ENCODE results near the gene SKP2.

SKP2 gene

GRCh38 chr5:36205329-36205728 lies 53.4 kb downstream of the SKP2 start:
- DNase-seq: no peak

GRCh38 chr5:36206913-36207312 lies 55.0 kb downstream of the SKP2 start:
- no peak for DNase-seq

- no peak for DNase-seq
Measured at GRCh38 chr5:36208786-36209185, 56.9 kb downstream of the SKP2 start.

- DNase-seq: no peak
Measured at GRCh38 chr5:36209664-36210063, 57.8 kb downstream of the SKP2 start.

GRCh38 chr5:36214436-36214835 lies 62.5 kb downstream of the SKP2 start:
- no peak for DNase-seq

- no peak for DNase-seq
Measured at GRCh38 chr5:36215910-36216309, 64.0 kb downstream of the SKP2 start.

GRCh38 chr5:36217567-36217966 lies 65.7 kb downstream of the SKP2 start:
- DNase-seq: no peak

GRCh38 chr5:36217988-36218387 lies 66.1 kb downstream of the SKP2 start:
- DNase-seq: no peak

- DNase-seq: no peak
Measured at GRCh38 chr5:36222620-36223019, 70.7 kb downstream of the SKP2 start.

- DNase-seq: no peak
Measured at GRCh38 chr5:36227046-36227445, 75.1 kb downstream of the SKP2 start.

GRCh38 chr5:36228505-36228904 lies 76.6 kb downstream of the SKP2 start:
- DNase-seq: no peak

- no peak for DNase-seq
Measured at GRCh38 chr5:36230151-36230790, 78.4 kb downstream of the SKP2 start.

GRCh38 chr5:36232533-36232932 lies 80.6 kb downstream of the SKP2 start:
- no peak for DNase-seq
